ENCODE measurements around the gene AMN1.

AMN1 gene

DNA sequence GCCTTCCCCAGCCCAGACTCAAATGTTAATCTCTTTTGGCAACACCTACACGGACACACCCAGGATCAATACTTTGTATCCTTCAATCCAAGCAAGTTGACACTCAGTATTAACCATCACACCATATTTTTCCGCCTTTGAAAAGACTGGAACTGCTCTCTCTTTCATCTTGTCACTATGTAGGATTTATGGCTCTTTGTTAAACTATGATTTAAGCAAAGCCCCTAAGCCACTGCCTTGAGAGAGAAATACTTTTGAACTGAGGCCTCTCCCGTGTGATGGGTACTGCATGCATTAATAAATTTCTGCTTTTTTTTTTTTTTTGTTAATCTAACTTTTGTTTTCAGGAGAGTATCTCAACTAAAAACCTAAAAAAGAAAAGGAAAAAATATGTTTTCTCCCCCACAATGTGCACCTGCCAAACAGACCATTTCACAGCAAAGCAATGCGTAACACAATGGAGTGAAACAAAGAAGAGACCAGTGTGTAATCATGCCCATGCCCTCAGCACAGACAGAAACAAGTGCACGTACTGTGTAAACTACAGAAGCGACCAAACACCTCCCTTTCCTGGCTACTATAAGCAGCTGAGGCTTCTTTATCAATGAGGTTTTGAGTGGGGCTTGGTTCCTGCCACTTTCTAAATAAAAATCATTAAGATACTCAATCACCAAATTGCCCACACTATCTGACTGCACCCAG is 97.6 kb downstream of the AMN1 start:
- DNase-seq (ENCODE audit: low read depth in 2 of 2) = no peak

GRCh38 chr12:31629756-31630732 is 98.8 kb downstream of the AMN1 start:
- no peak for DNase-seq (ENCODE audit: low read depth in 2 of 2)

DNA sequence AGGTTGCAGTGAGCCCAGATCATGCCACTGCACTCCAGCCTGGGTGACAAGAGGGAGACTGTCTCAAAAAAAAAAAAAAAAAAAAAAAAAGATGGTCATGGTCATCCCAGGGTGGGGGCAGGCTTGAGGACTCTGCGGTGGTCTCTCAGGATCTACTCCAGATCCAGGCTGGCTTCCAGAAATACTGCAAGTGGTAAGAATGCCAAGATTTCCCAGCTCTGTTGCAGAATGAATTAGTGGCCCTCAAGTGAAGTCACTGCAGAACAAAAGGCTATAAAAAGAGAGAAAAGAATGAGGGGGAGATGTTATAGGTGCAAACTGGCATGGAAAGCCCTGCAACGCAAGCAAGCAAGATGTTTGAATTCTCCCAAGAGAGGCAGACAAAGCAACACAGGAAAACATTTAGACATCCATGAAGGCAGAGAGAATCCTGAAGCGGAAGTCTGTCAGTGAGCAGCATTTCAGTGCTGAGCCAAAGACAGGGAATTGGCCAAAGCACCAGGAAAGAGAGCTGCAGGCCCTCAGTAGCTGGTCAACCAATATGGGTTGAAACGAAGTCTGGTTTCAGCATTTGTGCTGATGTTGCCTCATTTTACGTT is 101.3 kb downstream of the AMN1 start:
- DNase-seq (ENCODE audit: low read depth in 2 of 2) = no peak

DNA sequence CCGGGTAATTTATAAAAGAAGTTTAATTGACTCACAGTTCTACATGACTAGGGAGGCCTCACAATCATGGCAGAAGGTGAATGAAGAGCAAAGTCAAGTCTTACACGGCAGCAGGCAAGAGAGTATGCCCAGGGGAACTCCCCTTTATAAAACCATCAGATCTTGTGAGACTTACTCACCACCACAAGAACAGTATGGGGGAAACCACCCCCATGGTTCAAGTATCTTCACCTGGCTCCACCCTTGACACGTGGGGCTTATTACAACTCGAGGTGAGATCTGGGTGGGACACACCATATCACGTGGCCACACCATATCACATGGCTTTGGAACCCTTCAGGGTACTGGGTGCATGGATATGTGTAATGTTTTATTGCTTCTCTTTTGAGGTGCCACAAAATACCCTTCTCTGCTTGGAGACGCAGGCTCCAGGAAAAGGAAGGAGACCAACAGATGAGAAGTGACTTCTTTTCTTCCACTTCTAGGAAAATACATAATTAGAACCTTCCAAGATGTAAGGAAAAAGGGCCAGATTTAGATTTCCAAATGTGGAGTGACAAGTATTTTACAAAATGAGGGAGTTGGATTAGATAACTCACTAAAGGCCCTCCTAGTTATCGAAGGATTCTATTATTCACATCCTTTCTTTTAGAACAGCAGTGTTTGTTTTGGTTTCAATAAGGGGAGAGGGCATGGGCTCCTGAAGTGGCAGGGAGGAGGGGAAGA is 102.4 kb downstream of the AMN1 start:
- DNase-seq (ENCODE audit: low read depth in 2 of 2) = no peak

DNA sequence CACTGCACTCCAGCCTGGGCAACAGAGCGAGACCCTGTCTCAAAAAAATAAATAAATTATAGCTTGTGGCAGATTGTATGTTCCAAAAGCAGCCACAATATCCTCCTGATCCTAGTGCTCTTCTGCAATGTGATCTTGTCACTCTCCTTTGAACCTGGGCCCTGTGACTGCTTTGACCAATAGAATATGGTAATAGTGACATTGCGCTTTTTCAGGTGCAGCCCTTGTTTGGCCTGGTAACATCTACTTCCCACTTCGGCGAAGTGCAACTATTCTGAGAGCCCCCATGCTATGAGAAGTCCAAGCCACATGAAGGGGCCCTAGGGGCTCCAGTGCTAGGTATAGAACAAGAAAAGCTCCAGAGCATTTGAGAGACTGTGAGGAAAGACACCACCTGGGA is 106.8 kb downstream of the AMN1 start:
- DNase-seq (ENCODE audit: low read depth in 2 of 2) = no peak
